Stimulated activated memory B cell treated with anti-CD40 and anti-IgM and Interleukin-4, amounts not matched to agents 10 μg/mL and 1 μg/mL and 100 μg/mL, for 72 hours (primary cell): Measurements from ENCODE around the gene NECAB2.

Experiments
- ATAC-seq: fragments of 150-1000 bp; cut with Tn5 transposase; 2 replicates; pipeline ENCODE4 v1.10.0; 2021
- H3K27ac Mint-ChIP-seq: one replicate; pipeline ENCODE4 v1.8.0; 2022; ENCODE audit warnings: mild to moderate bottlenecking, mixed read lengths
- H3K27me3 Mint-ChIP-seq: one replicate; pipeline ENCODE4 v1.8.0; 2022; ENCODE audit warnings: mixed read lengths
- H3K36me3 Mint-ChIP-seq: one replicate; pipeline ENCODE4 v1.8.0; 2022; ENCODE audit warnings: mixed read lengths
- H3K4me1 Mint-ChIP-seq: one replicate; pipeline ENCODE4 v1.8.0; 2022; ENCODE audit warnings: mixed read lengths
- H3K4me3 Mint-ChIP-seq: one replicate; pipeline ENCODE4 v1.8.0; 2022; ENCODE audit warnings: mild to moderate bottlenecking, moderate library complexity, mixed read lengths
- H3K9me3 Mint-ChIP-seq: one replicate; pipeline ENCODE4 v1.8.0; 2022; ENCODE audit warnings: mixed read lengths

Gene NECAB2

DNA sequence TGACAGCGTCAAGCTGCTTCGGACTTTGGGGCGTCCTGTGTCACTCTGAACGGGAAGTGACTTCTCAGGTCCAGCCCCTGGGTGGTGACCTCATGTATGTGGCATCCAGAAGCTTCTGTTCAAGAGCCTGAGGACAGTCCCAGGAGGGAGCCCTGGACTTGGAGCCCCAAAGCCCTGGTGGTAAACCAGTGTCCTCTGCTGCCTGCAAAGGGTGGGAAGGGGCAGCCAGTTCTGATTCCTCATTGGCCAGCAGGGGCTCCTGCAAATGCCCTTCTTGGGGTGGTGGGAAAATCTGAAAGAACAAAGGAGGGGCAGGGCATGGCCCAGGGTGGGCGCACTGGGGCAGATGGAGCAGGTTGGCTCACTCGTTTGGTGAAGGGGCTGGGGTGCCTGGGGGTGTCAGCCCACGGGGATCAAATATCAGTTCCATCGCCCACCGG is 13.4 kb upstream of the NECAB2 start:
- peak overlapping the region; percentile 22 for H3K27ac Mint-ChIP-seq

DNA sequence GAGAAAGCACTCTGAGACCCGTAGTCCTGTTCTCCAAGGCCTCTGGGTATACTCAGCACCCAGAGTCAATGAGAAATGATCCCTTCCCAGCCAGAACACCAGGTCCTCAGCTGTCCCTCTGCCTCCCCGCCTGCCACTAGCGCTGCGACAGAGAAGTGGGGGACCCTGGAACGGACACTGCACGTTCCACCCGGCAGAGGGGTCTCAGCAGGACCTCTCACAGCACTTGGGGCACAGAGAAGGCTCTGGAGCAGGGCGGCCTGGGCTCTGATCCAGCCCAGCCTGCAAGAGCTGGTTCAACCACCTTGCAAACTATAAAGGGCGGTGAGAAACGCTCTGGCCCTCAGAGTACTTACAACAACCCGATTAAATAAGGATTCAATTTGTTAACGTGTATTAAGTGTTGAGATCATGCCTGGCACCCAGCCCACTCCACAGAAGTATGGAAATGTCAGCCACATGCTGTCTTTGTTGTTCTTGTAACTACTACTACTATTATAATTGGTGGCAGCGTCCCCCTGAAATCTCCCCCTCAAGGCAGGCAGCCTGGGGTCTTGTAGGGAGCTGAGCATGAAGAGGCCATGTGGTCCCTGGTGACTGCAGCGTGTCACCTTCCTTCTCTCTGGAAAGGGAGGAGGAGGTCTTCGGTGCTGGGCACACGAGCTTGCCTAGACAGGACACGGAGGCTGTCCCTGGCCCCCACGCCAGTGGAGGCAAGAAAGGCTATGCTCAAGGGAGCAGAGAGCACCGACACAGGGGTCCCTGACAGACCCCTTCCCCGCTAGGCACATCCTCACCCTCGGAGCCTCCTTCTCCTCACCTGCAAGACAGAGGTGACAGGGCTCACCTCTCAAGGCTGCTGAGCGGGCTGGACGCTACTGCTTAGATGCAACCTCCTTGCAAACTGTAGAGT is 12.6 kb upstream of the NECAB2 start:
- no peak overlapping the region for H3K27ac Mint-ChIP-seq
- H3K27me3 Mint-ChIP-seq, result peaks cover 28% of the 10 kb centered on the region
- no peaks in the 10 kb centered on the region for H3K9me3 Mint-ChIP-seq
- H3K4me3 Mint-ChIP-seq, result no peak overlapping the region
- H3K36me3 Mint-ChIP-seq, result peaks cover under 1% of the 10 kb centered on the region
- ATAC-seq, result no peak
- peaks cover 33% of the 10 kb centered on the region for H3K4me1 Mint-ChIP-seq

More for the DNA sequence above, 13.4 kb upstream of the NECAB2 start:
- Mint-ChIP-seq H3K9me3 (no peaks in the 10 kb centered on the region), H3K4me1 (peaks cover 33% of the 10 kb centered on the region), H3K27me3 (peaks cover 28% of the 10 kb centered on the region), H3K36me3 (no peaks in the 10 kb centered on the region), H3K4me3 (peak overlapping the region; percentile 12)
- no peak for ATAC-seq

- H3K4me1 Mint-ChIP-seq, result peaks cover 33% of the 10 kb centered on the region
- H3K36me3 Mint-ChIP-seq, result peaks cover 6% of the 10 kb centered on the region
- H3K27ac Mint-ChIP-seq, result no peak overlapping the region
- peaks cover 28% of the 10 kb centered on the region for H3K27me3 Mint-ChIP-seq
- peak; percentile 65 for ATAC-seq
- H3K9me3 Mint-ChIP-seq, result no peaks in the 10 kb centered on the region
- no peak overlapping the region for H3K4me3 Mint-ChIP-seq
Measured at GRCh38 chr16:83956336-83957289, 11.4 kb upstream of the NECAB2 start.

GRCh38 chr16:83957296-83957855 is 10.7 kb upstream of the NECAB2 start:
- Mint-ChIP-seq H3K27me3 (peaks cover 28% of the 10 kb centered on the region), H3K4me1 (peaks cover 32% of the 10 kb centered on the region), H3K4me3 (no peak overlapping the region), H3K9me3 (no peaks in the 10 kb centered on the region), H3K27ac (no peak overlapping the region), H3K36me3 (peaks cover 6% of the 10 kb centered on the region)
- ATAC-seq, result no peak

DNA sequence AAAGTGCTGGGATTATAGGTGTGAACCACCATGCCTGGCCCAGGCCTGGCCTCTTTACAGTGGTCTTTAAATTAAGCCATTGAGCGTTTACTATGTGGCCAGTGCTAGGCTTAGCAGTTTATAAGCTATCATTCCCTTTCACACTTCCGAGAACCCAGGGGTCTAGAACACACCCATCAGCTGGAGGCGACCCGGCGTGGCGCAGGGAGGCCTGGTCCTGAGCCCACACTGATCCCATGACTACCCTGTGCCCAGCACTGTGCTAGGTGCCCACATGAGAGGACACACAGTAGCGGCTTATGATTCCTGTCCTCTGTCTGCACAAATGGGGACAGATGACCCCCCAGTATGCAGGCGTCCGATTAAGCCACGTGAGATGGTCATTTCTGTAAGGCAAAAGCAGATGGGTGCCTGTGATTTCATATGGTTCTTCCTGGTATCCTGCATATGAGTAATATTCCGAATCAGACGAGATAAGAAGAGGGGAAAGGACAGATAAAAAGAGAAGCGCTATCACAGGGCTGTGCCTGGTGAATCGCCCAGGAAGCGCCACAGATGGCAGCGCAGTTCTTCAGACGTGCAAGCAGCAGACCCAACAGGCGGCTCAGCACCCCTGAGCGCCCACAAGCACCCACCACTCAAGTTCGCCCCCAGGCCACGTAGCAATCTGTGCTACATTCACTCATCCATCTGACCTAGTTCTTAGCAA is 9.8 kb upstream of the NECAB2 start:
- peaks cover 23% of the 10 kb centered on the region for H3K4me1 Mint-ChIP-seq
- H3K36me3 Mint-ChIP-seq, result peaks cover 6% of the 10 kb centered on the region
- no peak for ATAC-seq
- H3K27me3 Mint-ChIP-seq, result peaks cover 28% of the 10 kb centered on the region
- no peak overlapping the region for H3K4me3 Mint-ChIP-seq
- H3K9me3 Mint-ChIP-seq, result no peaks in the 10 kb centered on the region
- no peak overlapping the region for H3K27ac Mint-ChIP-seq

DNA sequence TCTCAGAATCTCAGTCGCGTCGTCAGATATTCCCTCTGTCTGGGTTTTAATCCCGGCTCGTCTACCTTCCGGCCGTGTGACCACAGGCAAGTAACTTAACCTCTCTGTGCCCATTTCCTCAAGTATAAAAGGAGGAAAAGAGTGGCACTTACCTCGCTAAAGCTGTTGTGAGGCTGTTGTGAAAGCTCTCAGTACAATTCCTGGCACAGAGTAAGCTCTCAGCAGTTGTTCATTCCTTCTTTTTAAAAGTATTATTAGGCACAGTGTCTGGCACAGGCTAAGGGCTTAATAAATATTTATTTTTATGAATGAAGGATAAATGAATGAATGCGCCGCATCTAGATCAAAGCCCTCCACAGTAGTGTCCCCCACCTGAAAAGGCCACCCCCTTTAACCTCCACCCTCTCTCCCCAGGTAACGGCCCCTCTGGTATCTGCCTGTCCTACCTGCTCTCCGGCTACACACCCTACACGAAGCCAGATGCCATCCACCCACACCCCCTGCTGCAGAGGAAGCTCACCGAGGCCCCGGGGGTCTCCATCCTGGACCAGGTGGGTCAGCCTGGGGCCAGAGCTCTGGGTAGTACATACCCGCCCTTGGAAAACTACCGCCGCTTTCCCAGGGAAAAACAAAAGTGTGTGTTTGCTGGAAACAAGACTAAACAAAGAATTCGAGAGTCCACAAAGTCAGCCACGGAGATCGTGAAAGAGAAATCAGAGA is 9.0 kb upstream of the NECAB2 start:
- no peak for ATAC-seq
- H3K4me1 Mint-ChIP-seq, result peaks cover 15% of the 10 kb centered on the region
- peaks cover 6% of the 10 kb centered on the region for H3K36me3 Mint-ChIP-seq
- H3K4me3 Mint-ChIP-seq, result no peak overlapping the region
- no peak overlapping the region for H3K27ac Mint-ChIP-seq
- no peaks in the 10 kb centered on the region for H3K9me3 Mint-ChIP-seq
- H3K27me3 Mint-ChIP-seq, result peaks cover 21% of the 10 kb centered on the region

DNA sequence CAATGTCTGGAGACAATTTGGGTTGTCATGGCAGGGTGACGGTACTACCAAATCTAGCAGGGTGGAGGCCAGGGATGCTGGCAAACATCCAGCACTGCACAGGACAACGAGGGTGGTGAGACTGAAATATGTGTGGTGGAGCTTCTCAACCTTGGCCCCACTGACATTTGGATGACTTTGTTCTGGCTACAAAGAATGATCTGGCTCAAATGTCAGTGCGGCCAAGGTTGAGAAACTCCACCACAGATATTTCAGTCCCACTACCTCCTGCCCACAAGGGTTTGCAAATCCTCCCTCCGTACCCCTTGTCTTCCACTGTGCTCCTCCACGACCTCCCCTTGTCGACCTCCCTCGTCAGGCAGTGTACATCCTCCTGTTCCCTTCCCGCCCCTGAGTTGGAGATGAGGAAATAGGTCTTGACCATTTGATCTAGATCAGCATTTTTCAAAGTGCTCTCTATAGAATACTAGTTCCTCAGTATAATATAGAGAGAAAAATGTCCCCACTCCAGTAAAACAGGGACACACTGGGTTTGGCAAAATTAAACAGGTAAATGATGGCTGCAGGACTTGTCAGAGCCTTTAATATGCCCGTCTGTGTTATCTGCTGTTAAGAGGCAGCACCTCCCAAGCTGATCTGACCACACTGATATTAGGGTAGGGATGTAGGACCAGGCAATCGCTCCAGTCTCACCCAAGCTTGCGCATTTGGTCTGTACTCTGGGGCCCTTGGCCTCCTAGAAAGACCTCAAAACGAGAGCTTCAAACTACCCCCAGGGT is 8.2 kb upstream of the NECAB2 start:
- Mint-ChIP-seq H3K9me3 (no peaks in the 10 kb centered on the region), H3K4me3 (no peak overlapping the region), H3K4me1 (peaks cover 7% of the 10 kb centered on the region), H3K27ac (no peak overlapping the region), H3K27me3 (peaks cover 12% of the 10 kb centered on the region), H3K36me3 (peaks cover 6% of the 10 kb centered on the region)
- no peak for ATAC-seq

- ATAC-seq, result no peak
- H3K27ac Mint-ChIP-seq, result no peak overlapping the region
- H3K27me3 Mint-ChIP-seq, result peaks cover 4% of the 10 kb centered on the region
- H3K9me3 Mint-ChIP-seq, result no peaks in the 10 kb centered on the region
- H3K36me3 Mint-ChIP-seq, result peaks cover 6% of the 10 kb centered on the region
- no peak overlapping the region for H3K4me3 Mint-ChIP-seq
- H3K4me1 Mint-ChIP-seq, result peaks cover 7% of the 10 kb centered on the region
Measured at GRCh38 chr16:83960521-83961249, 7.4 kb upstream of the NECAB2 start.

GRCh38 chr16:83961591-83961990 is 6.5 kb upstream of the NECAB2 start:
- peaks cover 8% of the 10 kb centered on the region for H3K27me3 Mint-ChIP-seq
- no peak overlapping the region for H3K4me3 Mint-ChIP-seq
- ATAC-seq, result no peak
- no peak overlapping the region for H3K27ac Mint-ChIP-seq
- H3K9me3 Mint-ChIP-seq, result no peaks in the 10 kb centered on the region
- peaks cover 6% of the 10 kb centered on the region for H3K36me3 Mint-ChIP-seq
- H3K4me1 Mint-ChIP-seq, result peaks cover 6% of the 10 kb centered on the region

GRCh38 chr16:83963277-83964119 is 4.5 kb upstream of the NECAB2 start:
- no peak overlapping the region for H3K27ac Mint-ChIP-seq
- peaks cover 24% of the 10 kb centered on the region for H3K27me3 Mint-ChIP-seq
- H3K9me3 Mint-ChIP-seq, result no peaks in the 10 kb centered on the region
- H3K4me3 Mint-ChIP-seq, result no peak overlapping the region
- no peak for ATAC-seq
- H3K4me1 Mint-ChIP-seq, result peaks cover 7% of the 10 kb centered on the region
- H3K36me3 Mint-ChIP-seq, result peaks cover 6% of the 10 kb centered on the region

- ATAC-seq, result peak; percentile 3
- Mint-ChIP-seq H3K27me3 (peaks cover 35% of the 10 kb centered on the region), H3K4me1 (peaks cover 7% of the 10 kb centered on the region), H3K36me3 (peaks cover 6% of the 10 kb centered on the region), H3K27ac (no peak overlapping the region), H3K4me3 (no peak overlapping the region), H3K9me3 (no peaks in the 10 kb centered on the region)
Measured at GRCh38 chr16:83964684-83965443, 3.2 kb upstream of the NECAB2 start.
